HG02870 (cell line): ENCODE data around the gene HOXB6.

ENCODE experiments used
- ATAC-seq: cut with Tn5 transposase; IDR thresholded peaks from one replicate; pipeline ENCODE4 v1.9.1; 2021; ENCODE audit warnings: mild to moderate bottlenecking, moderate library complexity; ENCODE audit not compliant: unreplicated experiment

Gene HOXB6

GRCh38 chr17:48624118-48624517, 19.3 kb upstream of the HOXB6 start:
- ATAC-seq: no peak

- no peak for ATAC-seq
Observed at GRCh38 chr17:48623583-48623982, 18.8 kb upstream of the HOXB6 start.

- no peak for ATAC-seq
Observed at GRCh38 chr17:48622857-48623256, 18.1 kb upstream of the HOXB6 start.

DNA sequence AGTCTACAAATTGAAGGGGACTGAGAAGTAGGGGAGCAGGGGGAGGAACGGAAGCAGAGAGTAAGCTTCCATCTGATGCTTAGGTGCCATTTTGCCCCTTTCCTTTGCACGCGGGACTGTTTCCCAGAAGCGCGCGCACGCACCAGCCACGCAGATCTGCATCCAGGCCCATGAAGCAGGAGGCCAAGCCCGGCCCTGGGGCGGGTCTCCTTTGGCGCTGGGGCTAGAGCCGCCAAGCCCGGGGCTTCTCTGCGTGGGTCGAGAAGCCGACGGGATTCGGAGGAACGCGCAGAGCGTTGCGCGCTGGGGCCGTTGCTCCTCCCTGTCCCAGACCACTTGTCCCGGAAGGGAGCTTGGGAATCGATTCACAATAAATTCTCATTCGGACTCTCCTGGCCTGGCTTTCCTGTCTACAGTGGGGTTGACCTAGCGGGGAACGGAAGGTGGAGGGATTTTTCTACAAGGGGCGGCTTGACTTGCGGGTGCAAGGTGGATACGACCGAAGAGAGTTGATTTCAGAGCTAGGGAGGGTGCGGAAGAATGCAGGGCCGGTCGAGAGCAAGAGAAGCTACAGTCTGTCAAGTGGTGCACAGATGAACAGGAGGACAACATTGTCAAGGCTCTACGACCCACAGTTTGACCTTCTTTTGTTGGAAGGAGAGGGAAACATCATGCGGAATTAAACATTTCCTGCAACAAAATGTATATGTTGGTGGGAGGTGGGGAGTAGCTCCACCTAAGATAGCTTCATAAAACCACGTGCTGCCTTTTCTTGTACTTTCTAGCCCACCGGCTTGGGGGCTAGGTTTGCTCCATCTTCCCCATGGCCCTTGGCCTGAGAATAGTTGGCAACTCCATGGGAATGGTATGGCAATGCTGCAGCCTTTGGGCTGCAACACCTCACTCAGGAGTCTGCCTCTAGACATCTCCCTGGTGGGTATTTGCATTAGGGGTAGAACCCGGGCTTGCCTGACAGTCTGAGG, 16.9 kb upstream of the HOXB6 start:
- ATAC-seq: no peak

- ATAC-seq: no peak
Observed at GRCh38 chr17:48620461-48621139, 15.8 kb upstream of the HOXB6 start.

GRCh38 chr17:48619826-48620449, 15.2 kb upstream of the HOXB6 start:
- ATAC-seq: no peak

DNA sequence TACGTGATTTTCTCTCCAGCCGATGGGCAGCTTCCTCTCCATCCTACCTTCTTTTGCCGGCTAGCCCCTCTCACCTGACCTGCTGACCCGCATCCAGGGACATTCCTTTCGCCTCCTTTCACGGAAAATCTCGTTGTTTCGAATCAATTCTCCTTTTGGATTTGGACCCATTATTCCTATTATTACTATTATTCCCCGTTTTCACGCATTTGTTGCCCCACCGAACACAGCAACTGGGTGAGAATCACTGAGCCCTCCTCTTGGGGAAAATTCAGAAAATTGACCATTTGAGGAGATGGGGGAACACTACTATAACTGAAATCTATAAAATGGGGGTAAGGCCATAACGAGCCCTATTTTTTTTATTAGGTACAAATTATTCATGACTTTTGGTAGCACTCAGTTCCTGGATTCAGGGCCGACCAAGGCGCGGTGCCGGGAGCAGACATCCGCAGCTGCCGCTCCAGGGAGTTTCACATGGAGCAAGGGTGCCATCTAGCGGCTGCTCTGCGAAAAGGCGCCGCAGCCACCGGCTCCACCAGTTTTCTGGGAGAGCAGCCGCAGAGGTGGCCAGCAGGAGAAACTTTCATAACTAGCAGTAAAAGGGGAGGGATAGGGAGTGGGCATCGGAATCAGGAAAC, 13.6 kb upstream of the HOXB6 start:
- ATAC-seq: no peak

DNA sequence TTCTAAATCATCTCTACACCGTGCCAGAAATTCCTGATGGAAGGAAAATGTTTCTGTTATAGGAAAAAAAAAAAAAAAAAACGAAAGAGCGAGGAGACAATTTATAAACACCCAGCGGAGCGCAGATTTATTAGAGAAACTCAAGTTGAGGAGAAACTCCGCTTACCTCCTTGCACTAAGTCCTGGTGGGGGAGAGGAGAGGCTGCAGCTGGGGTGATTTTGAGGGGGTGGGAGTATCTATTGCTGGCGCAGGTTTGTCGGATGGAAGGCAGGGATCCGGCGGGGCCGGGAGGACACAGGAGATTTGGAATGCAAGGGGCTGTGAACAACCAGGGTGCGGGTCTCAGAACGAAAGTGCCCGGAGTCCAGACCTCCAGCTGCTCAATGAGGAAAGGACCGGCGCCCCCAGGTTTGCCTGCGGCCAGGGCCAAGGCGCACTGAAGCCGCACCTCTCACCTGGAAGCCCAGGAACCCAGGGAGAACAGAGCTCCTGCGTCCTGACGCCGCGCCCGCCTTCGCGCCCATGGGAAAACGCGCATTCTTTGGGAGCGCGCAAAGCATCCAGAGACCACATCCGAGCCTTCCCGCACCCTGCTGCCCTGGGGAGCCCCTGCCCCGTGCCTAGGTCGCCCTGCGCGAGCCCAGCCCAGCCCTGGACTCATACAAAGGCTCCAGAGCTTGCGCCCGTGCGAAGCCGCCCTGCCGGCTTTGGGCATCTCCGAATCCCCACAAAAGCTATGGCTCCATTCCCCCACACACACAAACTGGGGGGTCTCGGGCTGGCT, 12.9 kb upstream of the HOXB6 start:
- no peak for ATAC-seq

DNA sequence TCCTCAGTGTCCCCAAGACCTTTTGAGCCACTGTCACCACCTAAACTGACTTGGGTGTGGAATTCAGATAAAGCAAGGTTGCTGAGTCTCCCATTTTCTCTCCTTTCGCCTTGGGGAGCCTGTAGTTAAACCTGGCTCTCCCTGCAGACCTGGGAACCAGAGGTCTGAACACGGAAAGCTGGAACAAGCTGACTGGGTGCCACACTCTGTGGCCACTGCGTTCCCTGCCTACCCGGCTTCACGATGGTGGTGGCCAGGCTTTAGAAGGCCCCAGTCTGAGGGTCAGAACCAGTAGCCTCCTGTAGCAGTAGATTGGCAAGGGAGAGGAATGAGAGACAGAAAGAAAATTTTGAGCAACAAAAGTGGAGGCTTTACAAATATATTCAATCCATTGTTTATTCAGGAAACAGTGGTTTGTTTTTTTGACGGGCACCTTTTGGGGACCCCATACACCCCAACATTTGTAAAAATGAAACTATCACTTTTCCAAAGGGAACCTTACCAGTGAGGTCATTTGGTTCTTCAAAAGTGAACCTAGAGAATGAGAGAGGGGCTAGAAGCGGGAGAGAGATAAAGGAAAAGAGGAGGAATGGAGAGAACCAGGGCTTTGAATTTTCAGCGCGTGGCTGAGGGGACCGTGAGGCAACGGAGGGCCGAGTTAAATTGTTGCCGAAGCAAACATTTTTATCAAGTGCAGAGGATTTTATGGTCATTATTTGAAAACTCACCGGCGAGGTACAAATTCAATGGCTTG, 12.1 kb upstream of the HOXB6 start:
- ATAC-seq: no peak

- no peak for ATAC-seq
Observed at GRCh38 chr17:48615963-48616716, 11.4 kb upstream of the HOXB6 start.

- ATAC-seq: no peak
Observed at GRCh38 chr17:48615047-48615962, 10.5 kb upstream of the HOXB6 start, which contains the start of gene HOXB8. HOXB8 (minus strand) TSS chr17:48615292; CDS start chr17:48614704, 588 bp downstream.

GRCh38 chr17:48613862-48614694, 9.3 kb upstream of the HOXB6 start:
- ATAC-seq: no peak

GRCh38 chr17:48612854-48613691, 8.3 kb upstream of the HOXB6 start:
- ATAC-seq: no peak

GRCh38 chr17:48612456-48612853, 7.7 kb upstream of the HOXB6 start:
- ATAC-seq: no peak

- no peak for ATAC-seq
Observed at GRCh38 chr17:48611681-48612455, 7.1 kb upstream of the HOXB6 start.
